Measurements from ENCODE around the gene CDH13.

CDH13 gene

DNA sequence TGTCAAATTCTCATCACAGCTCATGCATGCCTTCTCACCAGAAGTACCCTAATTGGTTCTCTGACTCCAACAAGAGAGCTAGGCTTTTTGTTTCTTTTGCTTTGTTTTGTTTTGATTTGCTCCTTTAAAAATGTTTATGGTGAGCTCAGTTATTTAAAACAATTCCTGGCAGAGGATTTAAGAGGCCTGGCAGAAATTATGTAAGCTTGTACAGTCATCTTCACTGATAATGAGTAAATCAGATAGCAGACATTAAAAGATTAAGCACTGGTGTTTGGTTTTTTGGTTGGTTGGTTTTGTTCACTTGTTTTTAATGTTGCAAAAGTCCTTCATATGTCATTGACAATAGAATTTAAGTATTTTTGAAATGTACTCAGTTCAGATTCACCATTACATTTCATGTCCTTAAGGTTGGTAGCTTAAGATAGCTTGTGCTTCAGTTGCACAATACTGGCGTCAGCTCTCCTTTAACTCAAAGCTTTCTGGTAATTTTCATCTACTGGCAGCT lies 378.9 kb downstream of the CDH13 start:
- no peak overlapping the region for H3K4me3 ChIP-seq (ENCODE audit: low read depth, low read length)
- TF ChIP-seq, protein P1, sequence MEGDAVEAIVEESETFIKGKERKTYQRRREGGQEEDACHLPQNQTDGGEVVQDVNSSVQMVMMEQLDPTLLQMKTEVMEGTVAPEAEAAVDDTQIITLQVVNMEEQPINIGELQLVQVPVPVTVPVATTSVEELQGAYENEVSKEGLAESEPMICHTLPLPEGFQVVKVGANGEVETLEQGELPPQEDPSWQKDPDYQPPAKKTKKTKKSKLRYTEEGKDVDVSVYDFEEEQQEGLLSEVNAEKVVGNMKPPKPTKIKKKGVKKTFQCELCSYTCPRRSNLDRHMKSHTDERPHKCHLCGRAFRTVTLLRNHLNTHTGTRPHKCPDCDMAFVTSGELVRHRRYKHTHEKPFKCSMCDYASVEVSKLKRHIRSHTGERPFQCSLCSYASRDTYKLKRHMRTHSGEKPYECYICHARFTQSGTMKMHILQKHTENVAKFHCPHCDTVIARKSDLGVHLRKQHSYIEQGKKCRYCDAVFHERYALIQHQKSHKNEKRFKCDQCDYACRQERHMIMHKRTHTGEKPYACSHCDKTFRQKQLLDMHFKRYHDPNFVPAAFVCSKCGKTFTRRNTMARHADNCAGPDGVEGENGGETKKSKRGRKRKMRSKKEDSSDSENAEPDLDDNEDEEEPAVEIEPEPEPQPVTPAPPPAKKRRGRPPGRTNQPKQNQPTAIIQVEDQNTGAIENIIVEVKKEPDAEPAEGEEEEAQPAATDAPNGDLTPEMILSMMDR (IDR thresholded peaks at IDR 0.05; ENCODE audit: control insufficient read depth, extremely low read depth, insufficient read depth) = no peak
- no peak for DNase-seq (ENCODE audit: low read depth)

DNA sequence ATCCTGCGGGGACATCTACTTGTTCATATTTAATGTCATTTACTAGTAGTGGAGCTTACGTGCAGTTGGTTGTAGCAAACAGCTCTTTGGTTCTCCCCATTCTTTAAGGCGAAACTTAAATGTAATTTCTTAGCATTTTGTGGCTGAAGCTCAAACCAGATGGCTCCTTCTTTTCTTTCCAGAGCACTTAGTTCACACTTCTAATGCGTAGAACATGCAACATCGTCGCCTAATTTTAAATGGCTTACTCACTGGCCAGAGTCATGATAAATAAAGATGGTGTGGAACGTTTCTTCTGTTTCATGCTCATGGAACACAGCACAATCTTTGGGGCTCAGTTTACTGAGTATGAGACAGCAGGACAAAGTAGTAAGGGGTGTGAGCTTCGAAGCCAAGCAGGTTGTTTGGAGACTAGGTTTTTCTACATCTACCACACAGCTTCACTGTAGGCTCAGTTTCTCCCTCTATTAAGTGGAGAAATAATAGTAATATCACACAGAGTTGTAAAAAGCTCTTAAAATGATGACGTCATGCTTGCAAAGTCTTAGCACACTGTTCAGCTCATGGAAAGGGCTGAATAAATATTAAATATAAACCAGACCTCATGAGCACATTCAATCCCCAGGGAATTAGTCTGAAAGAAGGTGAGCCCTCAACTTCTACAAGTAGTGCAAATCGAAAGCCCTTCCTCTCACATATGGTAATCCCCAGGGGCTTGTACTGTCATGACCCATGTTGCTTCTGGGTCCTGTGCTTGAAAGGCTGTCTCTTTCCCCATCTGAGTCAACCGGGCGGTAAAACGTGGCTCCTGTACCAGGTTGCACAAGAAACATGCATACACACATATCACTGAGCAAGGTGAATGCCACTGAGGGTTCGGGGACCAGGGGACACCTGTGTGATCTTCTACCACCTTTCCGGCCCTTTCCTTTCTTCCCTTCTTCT lies 384.3 kb downstream of the CDH13 start:
- TF ChIP-seq, protein P1 (IDR thresholded peaks at IDR 0.05; ENCODE audit: control insufficient read depth, extremely low read depth, insufficient read depth) = no peak
- H3K4me3 ChIP-seq (ENCODE audit: low read depth, low read length) = no peak overlapping the region
- DNase-seq (ENCODE audit: low read depth) = no peak

DNA sequence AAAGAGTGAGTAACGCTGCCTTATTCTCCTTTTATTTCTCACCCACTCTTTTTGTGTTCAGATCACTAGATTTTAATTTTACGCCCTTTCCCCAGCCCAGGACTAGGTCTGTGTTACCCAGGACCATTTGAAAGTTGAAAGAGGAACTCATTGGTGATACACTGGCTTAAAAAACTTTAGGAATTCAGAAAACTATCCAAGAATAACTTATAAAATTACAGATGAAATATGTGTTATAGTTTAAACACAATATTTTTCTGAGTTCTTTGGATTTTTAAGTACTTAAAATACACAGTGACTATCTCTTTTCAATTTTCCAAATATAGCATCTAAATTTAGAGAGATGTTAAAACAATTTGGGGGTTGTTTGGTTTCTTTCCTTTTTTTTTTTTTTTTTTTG lies 385.2 kb downstream of the CDH13 start:
- H3K4me3 ChIP-seq (ENCODE audit: low read depth, low read length) = no peak overlapping the region
- TF ChIP-seq, protein P1 (IDR thresholded peaks at IDR 0.05; ENCODE audit: control insufficient read depth, extremely low read depth, insufficient read depth) = no peak
- DNase-seq (ENCODE audit: low read depth) = no peak

DNA sequence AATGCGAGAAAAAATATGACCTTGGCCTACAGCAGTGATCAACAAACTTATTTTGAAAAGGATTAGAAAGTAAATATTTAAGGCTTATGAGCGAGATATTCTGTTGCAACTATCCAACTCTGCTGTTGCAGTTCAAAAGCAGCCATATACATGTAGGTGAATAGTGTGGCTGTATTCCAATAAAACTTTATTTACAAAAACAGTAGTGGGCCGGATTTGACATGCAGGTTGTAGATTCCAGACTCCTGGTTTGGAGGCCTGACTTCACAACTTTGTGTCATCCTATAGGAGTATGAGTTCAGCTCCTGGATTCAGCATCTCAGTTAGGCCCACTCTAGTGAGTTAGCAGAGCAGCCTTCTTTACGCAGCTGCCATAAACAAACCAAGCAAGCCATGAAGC lies 386.3 kb downstream of the CDH13 start:
- TF ChIP-seq, protein P1 (IDR thresholded peaks at IDR 0.05; ENCODE audit: control insufficient read depth, extremely low read depth, insufficient read depth) = no peak
- no peak overlapping the region for H3K4me3 ChIP-seq (ENCODE audit: low read depth, low read length)
- no peak for DNase-seq (ENCODE audit: low read depth)

DNA sequence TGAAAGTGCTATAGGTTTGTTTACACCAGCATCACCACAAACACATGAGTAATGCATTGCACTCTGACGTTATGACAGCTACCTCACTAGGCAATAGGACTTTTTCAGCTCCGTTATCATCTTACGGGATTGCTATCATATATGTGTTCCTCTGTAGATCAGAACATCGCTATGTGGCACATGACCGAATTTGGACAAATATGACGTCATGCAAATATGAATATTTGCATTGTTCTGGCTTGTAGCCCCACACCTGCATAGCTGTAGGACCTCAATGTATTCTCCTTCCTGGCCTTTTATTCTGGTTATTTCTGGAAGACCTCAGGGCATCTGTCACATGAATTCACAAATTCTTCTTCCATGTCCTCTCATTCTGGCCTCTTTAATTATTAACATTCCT lies 393.2 kb downstream of the CDH13 start:
- no peak overlapping the region for H3K4me3 ChIP-seq (ENCODE audit: low read depth, low read length)
- TF ChIP-seq, protein P1 (IDR thresholded peaks at IDR 0.05; ENCODE audit: control insufficient read depth, extremely low read depth, insufficient read depth) = no peak

DNA sequence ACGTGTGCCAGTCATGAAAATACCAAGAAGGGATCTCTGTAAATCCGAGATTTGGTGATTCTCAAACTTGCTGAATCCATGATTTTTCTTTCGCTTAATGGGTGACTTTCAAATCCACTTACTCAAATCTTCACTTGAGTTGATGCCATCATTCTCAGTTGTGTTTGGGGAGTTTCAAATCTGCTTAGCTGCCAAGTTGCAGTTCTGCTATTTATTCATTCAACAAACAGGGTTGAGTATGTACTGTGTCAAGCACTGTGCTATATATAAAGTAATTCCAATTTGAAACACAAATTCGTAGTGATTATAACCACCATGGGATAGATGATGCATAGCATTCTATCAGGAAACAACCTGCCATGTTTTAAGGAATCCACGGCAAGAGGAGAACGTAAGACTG lies 394.3 kb downstream of the CDH13 start:
- no peak for DNase-seq (ENCODE audit: low read depth)
- TF ChIP-seq, protein P1 (IDR thresholded peaks at IDR 0.05; ENCODE audit: control insufficient read depth, extremely low read depth, insufficient read depth) = no peak
- no peak overlapping the region for H3K4me3 ChIP-seq (ENCODE audit: low read depth, low read length)

More for the DNA sequence above, 393.2 kb downstream of the CDH13 start:
- DNase-seq (ENCODE audit: low read depth) = no peak

Data from LNCaP clone FGC (cell line).